Esophagus squamous epithelium (tissue), 5 donors: ENCODE data around the gene RAPGEF5. TPM values are rescaled to one million over a fixed set of nuclear protein-coding genes. Genes with fewer than 3 reads are reported as not detected.
A peak's percentile ranks its signal among the peaks of the same experiment; 100 is the strongest.

Source experiments
- DNase-seq: peaks from one replicate; lab custom pipeline; 2025; lab: John Stamatoyannopoulos, UW
- H3K27ac ChIP-seq, 4 donors: fragments of 200-600 bp; sonication (generic); one replicate each; pipeline ENCODE4 v1.5.1; 2016 to 2019; ENCODE audit warnings: mild to moderate bottlenecking in 1 of 4
- H3K27me3 ChIP-seq, 4 donors: fragments of 200-600 bp; sonication (generic); 1 replicate in 3 of 4; 2 replicates in 1 of 4; pipeline versions ENCODE4 v1.5.1 to v1.6.0; 2017 to 2021; ENCODE audit warnings: antibody characterized with exemption in 1 of 4
- H3K36me3 ChIP-seq, 3 donors: fragments of 200-600 bp; sonication (generic); one replicate each; pipeline ENCODE4 v1.5.1; 2016 to 2019
- H3K4me1 ChIP-seq, 3 donors: fragments of 200-600 bp; sonication (generic); one replicate each; pipeline ENCODE4 v1.5.1; 2017 to 2019
- H3K4me3 ChIP-seq, 4 donors: fragments of 200-600 bp; sonication (generic); 1 replicate in 3 of 4; 2 replicates in 1 of 4; pipeline ENCODE4 v1.5.1; 2016 to 2019; ENCODE audit warnings: mild to moderate bottlenecking in 2 of 4, moderate library complexity in 1 of 4
- H3K9me3 ChIP-seq, 3 donors: fragments of 200-600 bp; sonication (generic); one replicate each; pipeline ENCODE4 v1.5.1; 2016 to 2019
- POLR2A ChIP-seq, 4 donors: fragments of 450-650 bp; IDR thresholded peaks; one replicate each; pipeline ENCODE4 v1.6.1; 2017; ENCODE audit warnings: antibody characterized with exemption in 4 of 4, mild to moderate bottlenecking in 4 of 4, moderate library complexity in 3 of 4
- WGBS, 2 donors: methylation state at CpG; one replicate each; pipeline ENCODE4 v1.1.5; 2018; 5-methylcytosine and 5-hydroxymethylcytosine counted together
- intact Hi-C: fragments of 100-400 bp; cut with DNase I; formaldehyde crosslinking; loops from one replicate; pipeline ENCODE4 v1.15.0; 2022
- total RNA-seq, 4 donors: library from RNA; depleted of rRNA; stranded (reverse); fragments of >200 nt; gene quantifications; one replicate each; pipeline ENCODE4 v1.1.0, GENCODE V29; 2016
- TF ChIP-seq, protein P1 (sequence below), 6 experiments: fragments of 450-650 bp in 4 of 6; fragments of 200-600 bp in 2 of 6; sonication (generic) in 2 of 6; IDR thresholded peaks; one replicate each; pipeline ENCODE4 v1.5.1; 2016 to 2019; ENCODE audit warnings: antibody characterized with exemption in 6 of 6, mild to moderate bottlenecking in 4 of 6, moderate library complexity in 4 of 6
- donor health status: DM: yes; HTN: yes; CAD: no.

The RAPGEF5 gene
- total RNA-seq, 4 donors from 2014 or later: 16.9 to 50.5 (median 38.4) TPM

DNA sequence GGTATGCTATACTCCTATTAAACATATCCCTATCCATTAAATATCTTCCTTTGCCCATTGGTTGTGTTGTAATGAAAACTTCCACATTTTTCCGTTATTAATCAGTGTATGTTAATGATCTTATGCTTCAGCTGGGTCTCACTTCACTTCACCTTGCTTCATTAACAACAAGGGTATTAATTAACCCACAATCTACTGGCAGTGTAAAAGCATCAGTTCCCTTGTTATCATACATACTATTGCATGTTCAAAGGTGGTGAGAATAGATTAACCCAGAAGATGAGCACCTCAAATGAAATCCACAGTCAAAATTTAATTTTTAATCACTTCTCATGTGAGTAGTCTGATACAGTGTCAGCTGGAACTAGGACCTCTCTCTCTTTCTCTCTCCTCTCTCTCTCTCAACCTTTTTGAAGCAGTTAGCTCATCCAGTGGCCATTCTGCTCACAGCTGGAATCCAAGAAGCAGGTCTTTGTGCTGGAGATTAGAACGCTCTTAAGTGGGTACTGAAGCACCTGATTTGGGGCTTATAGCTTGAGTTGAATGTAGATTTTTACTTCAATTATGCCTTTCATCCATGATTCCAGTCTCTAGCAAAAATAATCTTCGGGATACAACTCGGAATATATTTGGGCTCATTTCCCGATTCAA lies 172.3 kb downstream of the RAPGEF5 start:
- no peak overlapping the region for H3K27ac ChIP-seq
- peaks cover 0 to 3% (median 0%) of the 10 kb centered on the region in 3 donors for H3K9me3 ChIP-seq
- intact Hi-C loops: no loop called here
- no peak for DNase-seq
- H3K4me3 ChIP-seq: no peak overlapping the region
- no peaks in the 10 kb centered on the region for H3K27me3 ChIP-seq
- TF ChIP-seq, protein P1, sequence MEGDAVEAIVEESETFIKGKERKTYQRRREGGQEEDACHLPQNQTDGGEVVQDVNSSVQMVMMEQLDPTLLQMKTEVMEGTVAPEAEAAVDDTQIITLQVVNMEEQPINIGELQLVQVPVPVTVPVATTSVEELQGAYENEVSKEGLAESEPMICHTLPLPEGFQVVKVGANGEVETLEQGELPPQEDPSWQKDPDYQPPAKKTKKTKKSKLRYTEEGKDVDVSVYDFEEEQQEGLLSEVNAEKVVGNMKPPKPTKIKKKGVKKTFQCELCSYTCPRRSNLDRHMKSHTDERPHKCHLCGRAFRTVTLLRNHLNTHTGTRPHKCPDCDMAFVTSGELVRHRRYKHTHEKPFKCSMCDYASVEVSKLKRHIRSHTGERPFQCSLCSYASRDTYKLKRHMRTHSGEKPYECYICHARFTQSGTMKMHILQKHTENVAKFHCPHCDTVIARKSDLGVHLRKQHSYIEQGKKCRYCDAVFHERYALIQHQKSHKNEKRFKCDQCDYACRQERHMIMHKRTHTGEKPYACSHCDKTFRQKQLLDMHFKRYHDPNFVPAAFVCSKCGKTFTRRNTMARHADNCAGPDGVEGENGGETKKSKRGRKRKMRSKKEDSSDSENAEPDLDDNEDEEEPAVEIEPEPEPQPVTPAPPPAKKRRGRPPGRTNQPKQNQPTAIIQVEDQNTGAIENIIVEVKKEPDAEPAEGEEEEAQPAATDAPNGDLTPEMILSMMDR (IDR thresholded peaks at IDR 0.05): no peak
- peaks cover 0 to 29% (median 0%) of the 10 kb centered on the region in 3 donors for H3K36me3 ChIP-seq
- H3K4me1 ChIP-seq: peaks cover 0 to 20% (median 0%) of the 10 kb centered on the region in 3 donors
- 79 to 85% methylated on average over 5 of the region's 5 CpGs for WGBS, 2 donors

DNA sequence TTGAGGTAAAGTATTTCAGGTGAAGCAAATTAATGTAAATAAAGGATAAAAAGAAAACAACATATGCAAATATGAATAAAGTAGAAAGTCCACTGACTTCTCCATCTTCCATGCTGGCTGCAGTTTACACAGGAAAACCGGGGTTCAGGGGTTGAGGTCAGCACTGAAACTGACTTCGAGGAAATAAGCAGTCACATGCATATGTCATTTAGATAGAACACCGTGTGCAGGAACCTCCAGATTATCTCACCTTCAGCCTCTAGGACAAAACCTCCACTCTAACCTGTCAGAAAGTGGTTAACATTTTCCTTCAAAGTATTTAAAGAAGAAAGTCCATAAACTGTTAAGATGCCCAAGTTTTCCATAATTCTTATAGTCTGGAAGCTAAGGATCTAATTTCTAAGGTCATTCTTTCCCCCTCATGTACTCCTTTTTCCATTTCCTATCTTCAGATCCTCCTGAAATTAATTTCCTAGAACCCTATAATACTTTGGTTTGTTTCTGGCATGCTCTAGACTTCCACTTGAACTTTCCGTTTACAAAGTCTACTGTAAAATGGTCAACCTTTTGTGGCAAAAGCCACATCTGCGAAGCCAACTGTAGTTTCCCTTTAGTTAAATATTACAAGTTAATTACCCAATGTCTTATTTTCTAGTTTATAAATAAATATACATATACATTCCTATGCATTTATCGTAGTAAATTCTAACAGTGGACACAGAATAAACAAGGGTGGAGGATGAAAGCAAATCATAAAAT lies 173.3 kb downstream of the RAPGEF5 start:
- DNase-seq: no peak
- Histone ChIP-seq H3K4me3 (no peak overlapping the region), H3K36me3 (peaks cover 0 to 32% (median 0%) of the 10 kb centered on the region in 3 donors), H3K27me3 (no peaks in the 10 kb centered on the region), H3K27ac (no peak overlapping the region), H3K4me1 (peaks cover 0 to 20% (median 0%) of the 10 kb centered on the region in 3 donors), H3K9me3 (peaks cover 0 to 3% (median 0%) of the 10 kb centered on the region in 3 donors)
- intact Hi-C loops: no loop called here
- TF ChIP-seq, protein P1 (IDR thresholded peaks at IDR 0.05): no peak
- TF ChIP-seq POLR2A (IDR thresholded peaks at IDR 0.05): no peak
- 66 to 67% methylated on average over 6 of the region's 6 CpGs for WGBS, 2 donors

DNA sequence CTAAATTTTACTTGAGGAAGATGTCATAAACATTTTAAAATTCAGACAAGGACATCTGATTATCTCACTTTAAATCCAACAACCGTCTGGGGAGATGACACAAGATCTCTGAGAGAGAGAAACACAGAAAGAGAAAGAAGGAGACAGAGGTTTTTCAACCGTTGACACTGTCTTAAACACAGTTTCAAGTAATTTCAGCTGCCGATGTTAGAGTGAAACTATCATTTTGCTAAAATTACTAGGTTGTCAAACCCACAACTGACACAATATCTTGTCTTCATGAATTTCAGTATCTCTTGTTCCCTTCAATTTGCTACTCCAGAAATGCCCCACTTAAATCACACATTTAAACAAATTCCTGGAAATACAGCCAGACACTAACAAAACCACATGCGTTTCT lies 174.8 kb downstream of the RAPGEF5 start:
- H3K4me1 ChIP-seq: peaks cover 0 to 26% (median 0%) of the 10 kb centered on the region in 3 donors
- H3K27me3 ChIP-seq: no peaks in the 10 kb centered on the region
- peaks cover 0 to 3% (median 0%) of the 10 kb centered on the region in 3 donors for H3K9me3 ChIP-seq
- H3K36me3 ChIP-seq: peaks cover 0 to 23% (median 0%) of the 10 kb centered on the region in 3 donors
- intact Hi-C loops: no loop called here
- 21 to 35% methylated on average over 4 of the region's 4 CpGs for WGBS, 2 donors
- H3K4me3 ChIP-seq: no peak overlapping the region
- TF ChIP-seq POLR2A (IDR thresholded peaks at IDR 0.05): no peak
- TF ChIP-seq, protein P1 (IDR thresholded peaks at IDR 0.05): no peak
- peak overlapping the region in 3 of 4 donors; percentile 40 to 49 (median 43) for H3K27ac ChIP-seq
- DNase-seq: no peak

DNA sequence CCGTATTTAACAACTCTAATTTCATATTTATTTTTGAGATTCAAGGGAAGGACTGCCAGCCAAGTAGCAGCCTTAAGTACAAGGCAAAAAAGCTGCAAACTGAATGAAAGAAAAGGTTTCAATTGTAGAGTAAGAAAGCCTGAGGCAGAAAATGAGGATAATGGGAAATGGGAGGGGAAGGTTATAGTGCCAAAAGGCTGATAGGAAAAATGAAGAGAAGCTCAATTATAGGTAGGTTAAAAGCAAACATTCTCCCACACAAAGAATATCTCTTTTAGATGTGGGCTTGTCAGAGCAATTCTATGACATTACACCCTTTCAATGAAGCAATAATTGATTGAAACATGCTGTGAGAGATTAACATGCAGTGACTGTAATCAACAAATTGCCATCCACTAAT lies 175.3 kb downstream of the RAPGEF5 start:
- 42 to 67% methylated on average over 1 of the region's 1 CpG for WGBS, 2 donors
- intact Hi-C loops: no loop called here
- H3K36me3 ChIP-seq: peaks cover 0 to 20% (median 0%) of the 10 kb centered on the region in 3 donors
- no peak for DNase-seq
- H3K4me1 ChIP-seq: peaks cover 0 to 31% (median 0%) of the 10 kb centered on the region in 3 donors
- TF ChIP-seq, protein P1 (IDR thresholded peaks at IDR 0.05): no peak
- no peak for TF ChIP-seq POLR2A (IDR thresholded peaks at IDR 0.05)
- H3K9me3 ChIP-seq: peaks cover 0 to 3% (median 0%) of the 10 kb centered on the region in 3 donors
- H3K27me3 ChIP-seq: no peaks in the 10 kb centered on the region
- no peak overlapping the region for H3K4me3 ChIP-seq
- peak overlapping the region in 3 of 4 donors; percentile 40 to 49 (median 43) for H3K27ac ChIP-seq

DNA sequence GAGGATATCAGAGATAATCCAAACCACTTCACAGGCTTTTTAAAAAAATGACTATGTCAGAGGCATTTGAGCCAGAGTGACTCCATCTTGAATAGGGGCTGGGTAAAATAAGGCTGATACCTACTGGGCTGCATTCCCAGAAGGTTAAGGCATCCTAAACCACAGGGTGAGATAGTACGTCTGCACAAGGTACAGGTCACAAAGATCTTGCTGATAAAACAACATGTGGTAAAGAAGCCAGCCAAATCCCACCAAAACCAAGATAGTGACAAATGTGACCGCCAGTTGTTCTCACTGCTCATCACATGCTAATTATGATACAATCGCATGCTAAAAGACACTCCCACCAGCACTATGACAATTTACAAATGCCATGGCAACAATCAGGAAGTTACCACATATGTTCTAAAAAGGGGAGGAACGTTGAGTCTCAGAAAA lies 177.5 kb downstream of the RAPGEF5 start:
- intact Hi-C loops: no loop called here
- Histone ChIP-seq H3K9me3 (peaks cover 0 to 3% (median 0%) of the 10 kb centered on the region in 3 donors), H3K4me1 (peaks cover 0 to 44% (median 0%) of the 10 kb centered on the region in 3 donors), H3K4me3 (no peak overlapping the region), H3K27ac (no peak overlapping the region), H3K36me3 (peaks cover 0 to 20% (median 0%) of the 10 kb centered on the region in 3 donors), H3K27me3 (no peaks in the 10 kb centered on the region)
- WGBS, 2 donors: 72 to 79% methylated on average over 4 of the region's 4 CpGs
- no peak for DNase-seq
- TF ChIP-seq, protein P1 (IDR thresholded peaks at IDR 0.05): no peak
